ENCODE measurements around the gene SIM2. TPM values are rescaled to one million over a fixed set of nuclear protein-coding genes. Genes with fewer than 3 reads are reported as not detected.

The SIM2 gene
- total RNA-seq, 1 experiment from 2014 or later, result 23.9 TPM

- Histone ChIP-seq H3K4me3 (replicated peaks in 1 of 2; ENCODE audit: low read depth in 1 of 2, low read length in 2 of 2) (no peak overlapping the region), H4K20me1 (ENCODE audit: insufficient read depth) (no peaks in the 10 kb centered on the region), H3K27me3 (ENCODE audit: insufficient read depth, low read length) (no peaks in the 10 kb centered on the region), H3K79me2 (ENCODE audit: insufficient read depth, low read length) (no peaks in the 10 kb centered on the region), H3K36me3 (ENCODE audit: control insufficient read depth in 1 of 2, insufficient read depth in 2 of 2, low read length in 2 of 2) (no peaks in the 10 kb centered on the region), H2AFZ (ENCODE audit: low read depth, low read length, poor library complexity, severe bottlenecking) (no peak overlapping the region), H3K4me2 (ENCODE audit: low read length) (no peak overlapping the region), H3K9ac (ENCODE audit: low read length) (no peak overlapping the region), H3K27ac (ENCODE audit: low read depth, low read length) (no peak overlapping the region), H3K9me3 (ENCODE audit: control insufficient read depth in 1 of 2, insufficient read depth in 1 of 2, low read depth in 1 of 2, low read length in 2 of 2) (no peaks in the 10 kb centered on the region), H3K9me2 (ENCODE audit: insufficient read depth) (no peaks in the 10 kb centered on the region), H3K4me1 (ENCODE audit: control insufficient read depth in 1 of 2, insufficient read depth in 2 of 2, low read length in 2 of 2) (peaks cover 3 to 5% of the 10 kb centered on the region in 2 experiments; a peak in 3 of 4 replicates)
- intact Hi-C loops (cut with micrococcal nuclease), result no loop called here
- ATAC-seq (no peak), DNase-seq (ENCODE audit: low read depth, low spot score) (no peak)
- TF ChIP-seq ZNF274 (IDR thresholded peaks at IDR 0.05; ENCODE audit: low read depth, low read length), result no peak
- no peak for TF ChIP-seq SRF (IDR thresholded peaks at IDR 0.05; ENCODE audit: low read depth)
- TF ChIP-seq TCF7L2 (IDR thresholded peaks at IDR 0.05; ENCODE audit: borderline replicate concordance, extremely low read depth, insufficient read depth, insufficient read length), result no peak
- no peak for TF ChIP-seq POLR2A (IDR thresholded peaks at IDR 0.05; ENCODE audit: borderline replicate concordance, extremely low read depth, insufficient read depth, insufficient read length)
- TF ChIP-seq CEBPB (IDR thresholded peaks at IDR 0.05; ENCODE audit: low read depth), result no peak
- TF ChIP-seq YY1 (IDR thresholded peaks at IDR 0.05; ENCODE audit: extremely low read depth, insufficient replicate concordance, low read depth, low read length), result no peak
- no peak for TF ChIP-seq FOSL1 (IDR thresholded peaks at IDR 0.05; ENCODE audit: low read depth)
- BruUV-seq (replicated peaks), result no TSS peak
- ChIA-PET CTCF (no interaction called here), RAD21 (ENCODE audit: low non-redundant PET in 1 of 2, low total read pairs in 2 of 2, uncharacterized antibody in 2 of 2, unreplicated experiment in 2 of 2) (no interaction called here), POLR2A (no interaction called here)
These were observed 25.7 kb downstream of the SIM2 start for GRCh38 chr21:36724660-36725059.

- RAD21 ChIA-PET (ENCODE audit: low non-redundant PET in 1 of 2, low total read pairs in 2 of 2, uncharacterized antibody in 2 of 2, unreplicated experiment in 2 of 2), result no interaction called here
- no peak overlapping the region for H3K4me2 ChIP-seq (ENCODE audit: low read length)
- no peaks in the 10 kb centered on the region for H4K20me1 ChIP-seq (ENCODE audit: insufficient read depth)
- POLR2A ChIA-PET, result no interaction called here
- intact Hi-C loops (cut with micrococcal nuclease), result no loop called here
- TF ChIP-seq, protein P1, sequence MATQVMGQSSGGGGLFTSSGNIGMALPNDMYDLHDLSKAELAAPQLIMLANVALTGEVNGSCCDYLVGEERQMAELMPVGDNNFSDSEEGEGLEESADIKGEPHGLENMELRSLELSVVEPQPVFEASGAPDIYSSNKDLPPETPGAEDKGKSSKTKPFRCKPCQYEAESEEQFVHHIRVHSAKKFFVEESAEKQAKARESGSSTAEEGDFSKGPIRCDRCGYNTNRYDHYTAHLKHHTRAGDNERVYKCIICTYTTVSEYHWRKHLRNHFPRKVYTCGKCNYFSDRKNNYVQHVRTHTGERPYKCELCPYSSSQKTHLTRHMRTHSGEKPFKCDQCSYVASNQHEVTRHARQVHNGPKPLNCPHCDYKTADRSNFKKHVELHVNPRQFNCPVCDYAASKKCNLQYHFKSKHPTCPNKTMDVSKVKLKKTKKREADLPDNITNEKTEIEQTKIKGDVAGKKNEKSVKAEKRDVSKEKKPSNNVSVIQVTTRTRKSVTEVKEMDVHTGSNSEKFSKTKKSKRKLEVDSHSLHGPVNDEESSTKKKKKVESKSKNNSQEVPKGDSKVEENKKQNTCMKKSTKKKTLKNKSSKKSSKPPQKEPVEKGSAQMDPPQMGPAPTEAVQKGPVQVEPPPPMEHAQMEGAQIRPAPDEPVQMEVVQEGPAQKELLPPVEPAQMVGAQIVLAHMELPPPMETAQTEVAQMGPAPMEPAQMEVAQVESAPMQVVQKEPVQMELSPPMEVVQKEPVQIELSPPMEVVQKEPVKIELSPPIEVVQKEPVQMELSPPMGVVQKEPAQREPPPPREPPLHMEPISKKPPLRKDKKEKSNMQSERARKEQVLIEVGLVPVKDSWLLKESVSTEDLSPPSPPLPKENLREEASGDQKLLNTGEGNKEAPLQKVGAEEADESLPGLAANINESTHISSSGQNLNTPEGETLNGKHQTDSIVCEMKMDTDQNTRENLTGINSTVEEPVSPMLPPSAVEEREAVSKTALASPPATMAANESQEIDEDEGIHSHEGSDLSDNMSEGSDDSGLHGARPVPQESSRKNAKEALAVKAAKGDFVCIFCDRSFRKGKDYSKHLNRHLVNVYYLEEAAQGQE (IDR thresholded peaks at IDR 0.05; ENCODE audit: low read depth), result no peak
- TF ChIP-seq, protein P2, sequence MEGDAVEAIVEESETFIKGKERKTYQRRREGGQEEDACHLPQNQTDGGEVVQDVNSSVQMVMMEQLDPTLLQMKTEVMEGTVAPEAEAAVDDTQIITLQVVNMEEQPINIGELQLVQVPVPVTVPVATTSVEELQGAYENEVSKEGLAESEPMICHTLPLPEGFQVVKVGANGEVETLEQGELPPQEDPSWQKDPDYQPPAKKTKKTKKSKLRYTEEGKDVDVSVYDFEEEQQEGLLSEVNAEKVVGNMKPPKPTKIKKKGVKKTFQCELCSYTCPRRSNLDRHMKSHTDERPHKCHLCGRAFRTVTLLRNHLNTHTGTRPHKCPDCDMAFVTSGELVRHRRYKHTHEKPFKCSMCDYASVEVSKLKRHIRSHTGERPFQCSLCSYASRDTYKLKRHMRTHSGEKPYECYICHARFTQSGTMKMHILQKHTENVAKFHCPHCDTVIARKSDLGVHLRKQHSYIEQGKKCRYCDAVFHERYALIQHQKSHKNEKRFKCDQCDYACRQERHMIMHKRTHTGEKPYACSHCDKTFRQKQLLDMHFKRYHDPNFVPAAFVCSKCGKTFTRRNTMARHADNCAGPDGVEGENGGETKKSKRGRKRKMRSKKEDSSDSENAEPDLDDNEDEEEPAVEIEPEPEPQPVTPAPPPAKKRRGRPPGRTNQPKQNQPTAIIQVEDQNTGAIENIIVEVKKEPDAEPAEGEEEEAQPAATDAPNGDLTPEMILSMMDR (IDR thresholded peaks at IDR 0.05 in 2 of 3, conservative IDR thresholded peaks at IDR 0.05 in 1 of 3; ENCODE audit: borderline replicate concordance in 1 of 3, insufficient read depth in 1 of 3, low read depth in 2 of 3, low read length in 2 of 3), result no peak
- TF ChIP-seq, protein P3, sequence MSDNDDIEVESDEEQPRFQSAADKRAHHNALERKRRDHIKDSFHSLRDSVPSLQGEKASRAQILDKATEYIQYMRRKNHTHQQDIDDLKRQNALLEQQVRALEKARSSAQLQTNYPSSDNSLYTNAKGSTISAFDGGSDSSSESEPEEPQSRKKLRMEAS (IDR thresholded peaks at IDR 0.05), result no peak
- TF ChIP-seq ZNF274 (IDR thresholded peaks at IDR 0.05; ENCODE audit: low read depth, low read length), result no peak
- TF ChIP-seq YY1 (IDR thresholded peaks at IDR 0.05; ENCODE audit: extremely low read depth, insufficient replicate concordance, low read depth, low read length), result no peak
- no peak for TF ChIP-seq POLR2AphosphoS5 (IDR thresholded peaks at IDR 0.05; ENCODE audit: low read depth, low read length)
- TF ChIP-seq SIN3A (IDR thresholded peaks at IDR 0.05; ENCODE audit: low read depth), result no peak
- TF ChIP-seq POLR2A (IDR thresholded peaks at IDR 0.05; ENCODE audit: borderline replicate concordance, extremely low read depth, insufficient read depth, insufficient read length), result no peak
- no peak for TF ChIP-seq SP1 (IDR thresholded peaks at IDR 0.05; ENCODE audit: low read depth)
- no peak for TF ChIP-seq EZH2phosphoT487 (IDR thresholded peaks at IDR 0.05; ENCODE audit: borderline replicate concordance)
- no peaks in the 10 kb centered on the region for H3K9me3 ChIP-seq (ENCODE audit: control insufficient read depth in 1 of 2, insufficient read depth in 1 of 2, low read depth in 1 of 2, low read length in 2 of 2)
- H3K4me1 ChIP-seq (ENCODE audit: control insufficient read depth in 1 of 2, insufficient read depth in 2 of 2, low read length in 2 of 2), result no peaks in the 10 kb centered on the region
- BruUV-seq (replicated peaks), result no TSS peak
- DNase-seq (ENCODE audit: low read depth, low spot score), result no peak
- H3K4me3 ChIP-seq (replicated peaks in 1 of 2; ENCODE audit: low read depth in 1 of 2, low read length in 2 of 2), result no peak overlapping the region
- H2AFZ ChIP-seq (ENCODE audit: low read depth, low read length, poor library complexity, severe bottlenecking), result no peak overlapping the region
- H3K36me3 ChIP-seq (ENCODE audit: control insufficient read depth in 1 of 2, insufficient read depth in 2 of 2, low read length in 2 of 2), result no peaks in the 10 kb centered on the region
- no peak for ATAC-seq
- H3K27ac ChIP-seq (ENCODE audit: low read depth, low read length), result no peak overlapping the region
- no peaks in the 10 kb centered on the region for H3K9me2 ChIP-seq (ENCODE audit: insufficient read depth)
- H3K79me2 ChIP-seq (ENCODE audit: insufficient read depth, low read length), result no peaks in the 10 kb centered on the region
- CTCF ChIA-PET, result no interaction called here
- H3K9ac ChIP-seq (ENCODE audit: low read length), result no peak overlapping the region
- H3K27me3 ChIP-seq (ENCODE audit: insufficient read depth, low read length), result no peaks in the 10 kb centered on the region
These were observed 27.0 kb downstream of the SIM2 start for GRCh38 chr21:36725793-36726386.
